Activated T-cell treated with anti-CD3 and anti-CD28 coated beads, Interleukin-2, amount 50 U/mL, for 72 hours (primary cell): Measurements from ENCODE around the gene GRIK4. TPM values are rescaled to one million over a fixed set of nuclear protein-coding genes. Genes with fewer than 3 reads are reported as not detected.

ENCODE experiments used
- ATAC-seq, 2 donors: fragments of 150-1000 bp; cut with Tn5 transposase; replicated peaks in 1 of 2; 2 replicates each; pipeline ENCODE4 v1.10.0; 2021; ENCODE audit warnings: moderate library complexity in 2 of 2, mild to moderate bottlenecking in 1 of 2
- DNase-seq, 2 donors: peaks; one replicate each; pipeline ENCODE4 v3.0.0; 2021 to 2022; ENCODE audit warnings: mixed read lengths in 1 of 2
- H3K27ac Mint-ChIP-seq: one replicate; pipeline ENCODE4 v1.8.0; 2022; ENCODE audit warnings: mild to moderate bottlenecking, moderate library complexity, mixed read lengths
- H3K27me3 Mint-ChIP-seq: one replicate; pipeline ENCODE4 v1.8.0; 2022; ENCODE audit warnings: low read depth, mixed read lengths
- H3K36me3 Mint-ChIP-seq, 2 donors: one replicate each; pipeline ENCODE4 v1.8.0; 2022; ENCODE audit warnings: mixed read lengths in 2 of 2, mild to moderate bottlenecking in 1 of 2; ENCODE audit not compliant: insufficient read depth in 2 of 2
- H3K4me1 Mint-ChIP-seq: one replicate; pipeline ENCODE4 v1.8.0; 2022; ENCODE audit warnings: low read depth, mixed read lengths
- H3K4me3 Mint-ChIP-seq, 2 donors: one replicate each; pipeline ENCODE4 v1.8.0; 2022; ENCODE audit warnings: mild to moderate bottlenecking in 2 of 2, mixed read lengths in 2 of 2, moderate library complexity in 2 of 2
- H3K9me3 Mint-ChIP-seq, 2 donors: one replicate each; pipeline ENCODE4 v1.8.0; 2022; ENCODE audit warnings: mixed read lengths in 2 of 2
- total RNA-seq, 2 donors: library from RNA; stranded (reverse); gene quantifications; one replicate each; pipeline ENCODE4 v1.2.3, GENCODE V29; 2022

Gene GRIK4
- total RNA-seq, 2 donors from 2014 or later = 0.12 TPM; not detected in 1

DNA sequence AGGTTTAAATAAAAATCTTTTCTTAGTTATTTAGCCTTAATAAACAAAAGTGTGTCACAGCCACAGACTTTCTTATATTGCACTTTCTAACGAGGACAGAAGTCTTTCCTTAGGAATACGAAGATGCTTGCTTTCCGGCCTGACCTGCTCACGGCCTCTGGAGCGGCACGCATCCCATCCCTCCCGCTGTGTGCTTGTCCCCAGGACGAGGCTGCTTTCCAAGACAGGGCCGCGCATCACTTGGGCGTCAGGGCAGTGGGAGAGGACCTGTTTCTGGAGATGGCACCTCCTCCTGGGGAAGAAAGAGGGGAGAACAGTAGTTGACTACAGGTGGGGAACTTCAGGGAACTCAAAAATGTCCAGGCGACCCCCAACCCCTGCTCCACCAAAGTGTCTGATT lies 26.4 kb downstream of the GRIK4 start:
- ATAC-seq (no peak), DNase-seq (no peak)
- H3K4me3 Mint-ChIP-seq = no peak overlapping the region
- peaks cover 6% of the 10 kb centered on the region for H3K27me3 Mint-ChIP-seq
- no peaks in the 10 kb centered on the region for H3K36me3 Mint-ChIP-seq
- peaks cover 0 to 2% of the 10 kb centered on the region in 2 donors for H3K9me3 Mint-ChIP-seq
- H3K27ac Mint-ChIP-seq = no peak overlapping the region
- no peaks in the 10 kb centered on the region for H3K4me1 Mint-ChIP-seq

DNA sequence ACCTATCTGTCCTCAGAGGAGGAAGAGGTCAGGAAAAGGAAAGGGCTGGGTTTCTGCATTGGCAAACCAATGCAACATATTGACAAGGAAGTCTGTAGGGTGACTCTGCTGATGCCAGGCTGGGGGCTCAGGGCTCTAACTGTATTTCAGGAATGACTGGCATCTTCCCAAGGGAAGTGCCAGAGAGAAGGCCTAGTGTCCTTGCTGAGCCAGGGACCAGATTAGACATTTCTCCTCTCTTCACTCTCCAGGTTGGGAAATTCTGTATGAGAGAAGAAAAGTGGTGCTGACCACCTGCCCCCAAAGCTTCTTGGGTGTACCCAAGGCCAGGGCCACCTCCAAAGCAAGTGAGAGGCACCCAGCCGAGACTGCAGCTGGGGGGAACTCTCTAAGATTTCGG lies 27.2 kb downstream of the GRIK4 start:
- ATAC-seq = no peak
- no peaks in the 10 kb centered on the region for H3K36me3 Mint-ChIP-seq
- H3K4me3 Mint-ChIP-seq = no peak overlapping the region
- no peaks in the 10 kb centered on the region for H3K4me1 Mint-ChIP-seq
- DNase-seq = no peak
- no peak overlapping the region for H3K27ac Mint-ChIP-seq
- H3K9me3 Mint-ChIP-seq = peaks cover 0 to 2% of the 10 kb centered on the region in 2 donors
- peaks cover 6% of the 10 kb centered on the region for H3K27me3 Mint-ChIP-seq

DNA sequence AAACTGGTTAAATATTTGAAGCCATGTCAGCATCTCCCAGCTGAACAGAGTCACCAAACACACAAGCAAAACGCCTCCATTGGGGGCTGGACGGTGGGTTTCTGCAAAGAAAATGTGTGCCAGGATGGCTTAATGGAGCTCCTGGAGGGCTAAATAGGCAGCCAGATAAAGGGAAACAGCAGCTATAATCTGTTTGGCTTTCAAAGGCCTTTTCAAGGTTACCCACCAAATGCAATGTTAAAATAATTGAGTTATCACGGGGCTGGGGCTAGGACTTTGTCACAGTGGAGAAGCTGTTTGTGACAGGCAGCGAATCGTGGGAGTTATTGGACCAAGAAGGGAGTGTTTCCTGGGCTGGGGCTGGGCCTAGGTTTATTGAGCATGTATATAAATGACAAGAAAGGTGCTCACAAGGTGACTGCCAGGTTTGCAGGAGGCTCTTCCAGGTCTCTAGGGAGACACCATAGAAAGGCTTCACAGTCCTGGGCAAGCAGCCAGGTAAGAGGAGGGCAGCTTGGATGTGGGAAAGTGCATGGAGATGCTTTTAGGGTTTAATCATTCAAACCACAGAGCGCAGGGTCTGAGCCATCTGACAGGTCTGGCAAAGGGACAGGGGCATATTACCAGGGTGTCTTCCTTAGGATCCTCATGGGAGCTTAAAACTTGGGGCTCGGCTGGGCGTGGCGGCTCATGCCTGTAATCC lies 28.3 kb downstream of the GRIK4 start:
- no peaks in the 10 kb centered on the region for H3K36me3 Mint-ChIP-seq
- H3K4me3 Mint-ChIP-seq = no peak overlapping the region
- ATAC-seq (no peak), DNase-seq (no peak)
- peaks cover 6% of the 10 kb centered on the region for H3K27me3 Mint-ChIP-seq
- H3K4me1 Mint-ChIP-seq = no peaks in the 10 kb centered on the region
- peaks cover 0 to 2% of the 10 kb centered on the region in 2 donors for H3K9me3 Mint-ChIP-seq
- H3K27ac Mint-ChIP-seq = no peak overlapping the region

DNA sequence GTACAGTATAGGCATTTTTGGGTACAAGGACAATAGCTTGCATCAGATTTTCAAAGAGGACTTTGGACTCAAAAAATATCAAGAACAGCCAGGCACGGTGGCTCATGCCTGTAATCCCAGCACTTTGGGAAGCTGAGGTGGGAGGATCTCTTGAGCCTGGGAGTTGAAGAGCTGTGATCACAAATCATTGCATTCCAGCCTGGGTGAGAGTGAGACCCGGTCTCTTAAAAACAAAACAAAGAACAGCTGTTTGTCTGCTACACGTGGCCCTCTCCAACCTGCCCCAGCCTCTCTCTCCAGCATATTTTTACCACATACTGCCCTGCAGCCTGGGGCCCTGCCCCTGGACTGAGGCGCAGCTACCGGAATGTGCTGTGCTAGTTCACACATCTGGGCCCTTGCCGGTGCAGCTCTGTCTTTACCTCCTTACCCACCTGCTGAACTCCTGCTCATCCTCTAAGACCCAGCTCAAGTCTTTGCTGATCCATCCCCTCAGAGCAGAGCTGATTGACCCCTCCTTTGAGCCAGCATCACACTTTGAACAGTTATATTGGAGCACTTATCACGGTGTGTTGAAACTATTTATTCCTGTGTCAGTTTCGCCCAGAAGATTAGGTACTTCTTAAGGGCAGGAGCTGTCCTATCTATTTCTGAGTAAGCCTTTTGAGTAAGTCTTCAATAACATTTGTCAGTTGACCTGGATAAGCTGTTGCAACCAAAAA lies 29.4 kb downstream of the GRIK4 start:
- Mint-ChIP-seq H3K9me3 (peaks cover 0 to 2% of the 10 kb centered on the region in 2 donors), H3K4me1 (no peaks in the 10 kb centered on the region), H3K27me3 (peaks cover 6% of the 10 kb centered on the region), H3K4me3 (no peak overlapping the region), H3K36me3 (no peaks in the 10 kb centered on the region), H3K27ac (no peak overlapping the region)
- ATAC-seq (no peak), DNase-seq (no peak)

DNA sequence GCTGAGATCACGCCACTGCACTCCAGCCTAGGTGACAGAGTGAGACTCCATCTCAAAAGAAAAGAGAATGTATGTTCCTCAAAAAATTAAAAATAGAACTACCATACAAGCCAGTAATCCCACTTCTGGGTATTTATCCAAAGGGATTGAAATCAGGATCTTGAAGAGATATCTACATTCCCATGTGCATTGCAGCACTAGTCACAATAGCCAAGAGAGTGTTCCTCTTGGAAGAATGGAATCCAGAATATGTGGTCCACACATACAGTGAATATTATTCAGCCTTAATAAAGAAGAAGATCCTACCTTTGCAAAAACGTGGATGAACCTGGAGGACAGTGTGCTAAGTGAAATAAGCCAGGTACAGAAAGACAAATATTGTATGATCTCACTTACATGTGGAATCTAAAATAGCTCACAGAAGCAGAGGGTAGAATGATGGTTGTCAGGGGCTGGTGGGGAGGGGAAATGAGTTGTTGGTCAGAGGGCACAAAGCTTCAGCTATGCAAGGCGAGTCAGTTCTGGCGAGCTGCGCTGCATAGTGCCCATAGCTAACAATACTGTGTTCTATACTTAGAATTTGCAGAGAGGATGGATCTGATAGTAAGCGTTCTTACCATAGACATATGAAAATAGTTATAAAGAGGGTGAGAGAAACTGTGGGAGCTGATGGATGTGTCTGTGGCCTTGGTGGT lies 32.1 kb downstream of the GRIK4 start:
- Mint-ChIP-seq H3K4me3 (no peak overlapping the region), H3K36me3 (no peaks in the 10 kb centered on the region), H3K27me3 (peaks cover 5% of the 10 kb centered on the region), H3K9me3 (peaks cover 0 to 2% of the 10 kb centered on the region in 2 donors), H3K4me1 (no peaks in the 10 kb centered on the region), H3K27ac (no peak overlapping the region)
- no peak for DNase-seq
- no peak for ATAC-seq

DNA sequence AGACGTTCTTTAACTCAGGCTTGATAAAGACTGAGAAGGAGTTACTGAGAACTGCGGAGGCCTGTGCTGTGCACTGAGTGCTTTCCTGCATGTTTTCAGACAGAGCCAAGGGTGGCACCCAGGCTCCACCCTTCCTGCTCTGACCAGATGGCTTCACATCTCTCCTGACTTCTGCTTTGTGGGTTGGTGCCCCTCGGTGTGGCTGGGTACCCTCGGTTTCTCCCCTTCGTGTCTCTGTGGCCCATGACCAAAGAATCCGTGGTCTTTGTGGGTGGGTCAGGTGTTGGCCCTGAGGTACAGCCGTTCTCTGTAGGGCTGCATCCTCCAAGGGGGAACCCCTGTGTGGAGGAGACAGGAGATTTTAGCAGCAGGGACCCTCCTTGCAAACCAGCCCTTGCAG lies 34.3 kb downstream of the GRIK4 start:
- Mint-ChIP-seq H3K4me3 (no peak overlapping the region), H3K27ac (no peak overlapping the region), H3K9me3 (peaks cover 0 to 2% of the 10 kb centered on the region in 2 donors), H3K27me3 (peaks cover 11% of the 10 kb centered on the region), H3K36me3 (no peaks in the 10 kb centered on the region), H3K4me1 (no peaks in the 10 kb centered on the region)
- DNase-seq (no peak), ATAC-seq (no peak)

DNA sequence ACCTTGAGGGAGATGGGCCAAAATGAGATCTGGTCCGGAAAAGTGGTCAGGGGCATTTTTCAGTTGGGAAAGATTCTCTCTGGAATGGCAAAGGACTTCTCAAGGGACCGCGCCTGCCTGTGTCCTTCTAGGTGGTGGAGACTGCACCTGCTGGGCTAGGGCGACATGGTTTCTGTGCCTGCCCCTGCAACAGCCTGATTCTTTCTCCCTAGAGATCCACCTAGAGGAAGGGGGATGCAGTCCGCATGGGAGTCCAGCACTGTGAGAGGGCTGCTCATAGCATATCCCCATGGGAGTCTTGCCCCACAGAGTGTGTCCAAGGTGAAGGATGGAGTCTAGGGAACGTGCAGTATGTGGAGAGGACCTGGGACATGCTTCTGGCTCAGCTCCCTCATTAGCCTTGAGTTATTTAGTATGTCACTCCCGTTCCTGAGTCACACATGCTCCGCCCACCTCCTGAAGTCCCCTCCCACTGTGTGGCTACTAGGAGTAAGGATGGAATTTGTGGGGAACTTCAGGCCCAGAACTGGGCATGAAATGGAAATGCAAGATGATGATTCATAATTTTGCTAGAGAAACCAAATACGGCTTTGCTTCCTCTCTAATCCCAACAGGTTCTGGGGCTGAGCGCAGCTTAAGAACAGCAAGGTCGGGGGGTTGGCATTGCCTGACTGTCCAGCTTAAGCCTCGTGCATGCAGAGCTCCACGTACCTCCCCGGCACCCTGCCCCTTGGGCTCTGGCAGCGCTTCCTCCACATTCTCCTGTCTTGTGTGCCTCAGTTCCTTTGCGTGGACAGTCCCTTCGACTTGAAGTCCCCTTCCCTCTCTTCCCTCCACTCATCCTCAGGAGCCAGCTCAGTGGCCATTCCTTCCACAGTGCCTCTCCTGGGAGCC lies 35.0 kb downstream of the GRIK4 start:
- no peak overlapping the region for H3K27ac Mint-ChIP-seq
- no peak overlapping the region for H3K4me3 Mint-ChIP-seq
- ATAC-seq (no peak), DNase-seq (no peak)
- H3K4me1 Mint-ChIP-seq = no peaks in the 10 kb centered on the region
- peaks cover 0 to under 1% of the 10 kb centered on the region in 2 donors for H3K9me3 Mint-ChIP-seq
- no peaks in the 10 kb centered on the region for H3K36me3 Mint-ChIP-seq
- peaks cover 15% of the 10 kb centered on the region for H3K27me3 Mint-ChIP-seq

DNA sequence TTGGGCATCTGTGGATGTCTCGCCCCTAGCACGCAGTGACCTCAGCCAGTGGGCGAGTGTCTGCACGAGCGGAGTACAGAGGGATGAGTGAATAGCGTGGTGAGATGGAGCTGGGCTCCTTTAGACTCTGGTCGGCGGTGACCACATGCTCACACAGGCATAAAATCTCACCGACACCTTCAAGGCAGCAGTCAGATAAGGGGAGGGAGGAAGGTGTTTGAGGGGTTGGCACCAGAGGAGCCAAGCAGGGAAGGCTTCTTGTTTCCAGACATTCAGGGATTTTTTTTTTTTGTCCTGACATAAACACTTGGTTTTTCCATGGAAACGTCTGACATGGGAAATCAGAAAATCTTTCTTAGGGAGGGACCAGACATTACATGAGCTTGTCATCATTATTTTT lies 35.8 kb downstream of the GRIK4 start:
- H3K36me3 Mint-ChIP-seq = no peaks in the 10 kb centered on the region
- H3K4me3 Mint-ChIP-seq = no peak overlapping the region
- H3K27me3 Mint-ChIP-seq = peaks cover 15% of the 10 kb centered on the region
- H3K4me1 Mint-ChIP-seq = no peaks in the 10 kb centered on the region
- H3K27ac Mint-ChIP-seq = no peak overlapping the region
- DNase-seq (no peak), ATAC-seq (no peak)
- no peaks in the 10 kb centered on the region for H3K9me3 Mint-ChIP-seq

DNA sequence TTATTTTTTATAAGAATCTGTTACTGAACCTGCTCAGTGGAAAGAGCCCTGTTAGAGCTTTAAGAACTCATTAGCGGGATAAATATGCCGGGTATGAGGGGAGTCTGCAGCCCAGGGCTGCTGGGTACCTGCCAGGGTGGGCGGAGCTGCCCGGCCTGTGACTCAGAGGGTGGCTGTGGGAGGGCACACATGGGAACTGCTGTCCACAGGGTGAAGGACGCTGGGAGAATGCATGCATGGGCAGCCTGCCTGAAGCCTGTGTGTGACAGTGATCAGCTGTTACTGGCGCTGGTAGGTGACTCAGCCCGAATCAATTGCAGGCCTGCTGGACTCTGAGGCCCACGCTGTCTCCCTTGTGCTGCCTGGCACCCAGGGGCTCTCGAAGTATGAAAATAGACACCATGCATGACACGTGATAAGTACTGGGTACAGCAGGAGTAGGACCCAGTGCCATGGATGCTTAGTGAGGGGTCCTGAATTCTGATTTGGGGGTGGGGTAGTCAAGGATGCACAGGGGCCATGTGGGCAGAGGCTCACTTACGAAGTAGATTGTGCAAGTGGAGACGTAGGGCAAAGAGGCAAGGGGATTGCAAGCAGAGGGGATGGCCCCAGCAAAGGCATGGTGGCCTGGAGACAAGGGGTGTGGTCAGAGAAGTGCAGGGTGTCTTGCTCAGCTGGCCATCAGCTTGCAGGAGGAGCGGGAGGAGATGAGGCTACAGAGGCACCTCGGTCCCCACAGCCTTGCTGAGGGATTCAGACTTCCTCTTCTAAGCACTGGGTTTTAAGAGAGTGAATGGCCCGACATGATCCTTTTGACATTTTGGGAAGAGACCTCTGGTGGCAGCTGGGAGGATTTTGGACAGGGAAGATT lies 36.5 kb downstream of the GRIK4 start:
- peaks cover 15% of the 10 kb centered on the region for H3K27me3 Mint-ChIP-seq
- DNase-seq = no peak
- no peaks in the 10 kb centered on the region for H3K36me3 Mint-ChIP-seq
- no peak overlapping the region for H3K27ac Mint-ChIP-seq
- H3K4me3 Mint-ChIP-seq = no peak overlapping the region
- H3K9me3 Mint-ChIP-seq = no peaks in the 10 kb centered on the region
- ATAC-seq = no peak
- no peaks in the 10 kb centered on the region for H3K4me1 Mint-ChIP-seq

DNA sequence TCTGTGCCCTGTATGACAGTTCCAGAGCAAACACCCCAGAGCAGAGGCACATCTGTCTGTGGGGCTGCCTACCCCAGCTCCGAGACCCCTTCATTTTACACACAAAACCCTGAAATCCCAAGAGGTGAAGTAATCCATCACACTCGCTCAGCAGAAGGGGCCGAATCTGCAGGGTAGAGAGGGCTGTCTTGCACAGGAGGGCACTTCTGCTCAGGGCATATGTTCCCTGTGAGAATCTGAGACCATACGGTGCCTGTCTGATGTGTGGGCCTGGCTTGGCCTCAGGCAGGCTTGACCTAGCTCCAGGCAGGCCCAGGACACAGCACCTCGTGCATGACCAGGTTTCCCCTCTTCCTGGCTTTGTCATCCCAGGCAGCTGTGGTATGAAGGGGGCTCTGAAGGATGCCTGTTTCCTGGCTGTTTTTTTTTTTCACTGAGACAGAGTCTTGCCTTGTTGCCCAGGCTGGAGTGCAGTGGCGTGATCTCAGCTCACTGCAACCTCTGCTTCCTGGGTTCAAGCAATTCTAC lies 37.2 kb downstream of the GRIK4 start:
- DNase-seq (no peak), ATAC-seq (no peak)
- Mint-ChIP-seq H3K36me3 (no peaks in the 10 kb centered on the region), H3K9me3 (no peaks in the 10 kb centered on the region), H3K4me1 (no peaks in the 10 kb centered on the region), H3K27ac (no peak overlapping the region), H3K27me3 (peaks cover 15% of the 10 kb centered on the region), H3K4me3 (no peak overlapping the region)

DNA sequence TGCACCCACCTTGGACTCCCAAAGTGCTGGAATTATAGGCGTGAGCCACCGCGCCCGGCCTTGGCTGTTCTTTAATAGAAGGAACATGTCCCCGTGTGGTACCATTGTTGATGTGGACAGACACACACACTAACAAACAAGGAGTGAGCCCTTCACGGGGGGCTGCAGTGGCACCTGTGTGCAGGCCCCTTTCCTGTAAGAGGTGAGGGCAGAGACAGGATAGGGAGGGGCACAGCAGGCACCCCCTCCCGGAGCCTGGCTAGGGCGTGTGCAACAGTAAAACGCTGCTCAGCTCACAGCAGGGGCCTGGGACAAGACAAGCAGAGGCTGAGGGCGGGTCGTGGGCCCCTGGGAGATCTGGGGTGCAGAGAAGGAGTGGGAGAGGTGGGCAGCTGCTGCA lies 37.8 kb downstream of the GRIK4 start:
- Mint-ChIP-seq H3K27me3 (peaks cover 15% of the 10 kb centered on the region), H3K27ac (no peak overlapping the region), H3K4me1 (no peaks in the 10 kb centered on the region), H3K36me3 (no peaks in the 10 kb centered on the region), H3K9me3 (no peaks in the 10 kb centered on the region), H3K4me3 (no peak overlapping the region)
- ATAC-seq = no peak
- DNase-seq = no peak

DNA sequence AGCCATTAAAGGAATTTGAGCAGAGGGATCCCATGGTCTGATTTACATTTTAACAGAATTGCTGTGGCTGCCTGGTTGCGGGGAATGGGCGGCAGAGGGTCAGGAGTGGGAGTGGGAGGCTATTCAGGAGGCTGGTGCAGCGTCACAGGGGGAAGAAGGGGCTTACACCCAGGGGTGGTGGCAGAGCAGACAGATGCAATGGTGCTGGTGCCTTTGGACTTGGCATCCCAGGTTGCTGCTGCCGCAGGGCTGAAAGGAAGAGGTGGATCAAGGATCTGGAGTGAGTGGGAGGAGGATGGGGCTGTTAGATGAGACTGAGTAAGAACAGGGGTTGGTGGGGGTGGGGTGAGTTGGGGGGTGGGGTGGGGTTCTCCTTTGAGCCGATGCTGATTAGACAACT lies 38.5 kb downstream of the GRIK4 start:
- H3K4me1 Mint-ChIP-seq = no peaks in the 10 kb centered on the region
- ATAC-seq (no peak), DNase-seq (no peak)
- H3K9me3 Mint-ChIP-seq = no peaks in the 10 kb centered on the region
- H3K36me3 Mint-ChIP-seq = no peaks in the 10 kb centered on the region
- H3K27me3 Mint-ChIP-seq = peaks cover 15% of the 10 kb centered on the region
- no peak overlapping the region for H3K4me3 Mint-ChIP-seq
- no peak overlapping the region for H3K27ac Mint-ChIP-seq
